ENCODE measurements around the gene OTX1. TPM values are rescaled to one million over a fixed set of nuclear protein-coding genes. Genes with fewer than 3 reads are reported as not detected.
"Not testable (repeated sequence)": the region's sequence is repeated elsewhere in the genome, so short reads cannot be mapped to it uniquely, and the experiment has no call there.

OTX1 gene
- polyA plus RNA-seq, 1 of the 3 experiments (the other 2 are of a cell fraction) = 0.20 TPM

DNA sequence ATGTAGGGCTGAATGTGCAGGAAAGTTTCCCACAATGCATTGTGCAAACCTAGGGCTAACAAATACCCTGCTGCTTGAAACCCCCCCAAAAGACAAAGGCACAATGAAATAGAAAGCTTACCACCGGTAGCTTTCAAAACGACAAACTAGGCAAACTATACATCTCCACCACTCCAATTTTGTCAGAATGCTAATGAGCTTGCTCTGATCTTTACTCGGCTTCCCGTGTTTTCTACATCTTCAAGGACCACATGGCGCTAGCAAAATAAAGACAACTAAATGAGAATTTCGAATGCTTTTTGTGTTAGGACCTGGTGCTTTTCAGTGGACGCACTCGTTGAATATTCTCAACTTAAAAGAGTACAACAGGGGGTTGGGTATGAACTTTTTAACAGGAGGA, 37.2 kb upstream of the OTX1 start (continued):
- TF ChIP-seq, protein P1, sequence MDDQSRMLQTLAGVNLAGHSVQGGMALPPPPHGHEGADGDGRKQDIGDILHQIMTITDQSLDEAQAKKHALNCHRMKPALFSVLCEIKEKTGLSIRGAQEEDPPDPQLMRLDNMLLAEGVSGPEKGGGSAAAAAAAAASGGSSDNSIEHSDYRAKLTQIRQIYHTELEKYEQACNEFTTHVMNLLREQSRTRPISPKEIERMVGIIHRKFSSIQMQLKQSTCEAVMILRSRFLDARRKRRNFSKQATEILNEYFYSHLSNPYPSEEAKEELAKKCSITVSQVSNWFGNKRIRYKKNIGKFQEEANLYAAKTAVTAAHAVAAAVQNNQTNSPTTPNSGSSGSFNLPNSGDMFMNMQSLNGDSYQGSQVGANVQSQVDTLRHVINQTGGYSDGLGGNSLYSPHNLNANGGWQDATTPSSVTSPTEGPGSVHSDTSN (IDR thresholded peaks at IDR 0.05) = no peak
- TF ChIP-seq YY1 (IDR thresholded peaks at IDR 0.05; ENCODE audit: low read depth) = no peak
- no peak for TF ChIP-seq MXI1 (IDR thresholded peaks at IDR 0.05; ENCODE audit: low read depth, low read length)
- no peak for TF ChIP-seq CHD2 (IDR thresholded peaks at IDR 0.05; ENCODE audit: low read length, partially characterized antibody)
- TF ChIP-seq MEF2A (IDR thresholded peaks at IDR 0.05; ENCODE audit: borderline replicate concordance, low read depth) = no peak
- no peak for TF ChIP-seq EP300 (IDR thresholded peaks at IDR 0.05; ENCODE audit: borderline replicate concordance in 1 of 2, low read depth in 1 of 2, low read length in 1 of 2)

GRCh38 chr2:63015389-63015788, 35.2 kb upstream of the OTX1 start:
- Histone ChIP-seq H3K4me2 (no peak overlapping the region), H3K27me3 (ENCODE audit: insufficient read depth) (no peaks in the 10 kb centered on the region), H3F3A (replicated peaks; ENCODE audit: insufficient read depth) (peaks cover 13% of the 10 kb centered on the region), H3K4me3 (ENCODE audit: low read depth in 2 of 2, low read length in 1 of 2) (no peak overlapping the region), H3K27ac (ENCODE audit: low read depth in 2 of 2, low read length in 1 of 2) (no peak overlapping the region), H3K9me2 (no peaks in the 10 kb centered on the region), H3K36me3 (replicated peaks in 1 of 2; ENCODE audit: control insufficient read depth in 1 of 2, insufficient read depth in 2 of 2, low read length in 1 of 2) (peaks cover 34 to 38% of the 10 kb centered on the region in 2 experiments), H3K4me1 (ENCODE audit: control insufficient read depth in 1 of 2, insufficient read depth in 2 of 2, low read depth in 1 of 2, low read length in 1 of 2) (no peaks in the 10 kb centered on the region), H3K9me3 (no peaks in the 10 kb centered on the region), H2AFZ (ENCODE audit: low read depth) (no peak overlapping the region), H3K79me2 (ENCODE audit: insufficient read depth) (no peaks in the 10 kb centered on the region), H4K20me1 (ENCODE audit: insufficient read depth) (no peaks in the 10 kb centered on the region), H3K9ac (no peak overlapping the region)
- 98% methylated on average over 3 of the region's 3 CpGs for WGBS (ENCODE audit: low lambda C conversion rate)
- TF ChIP-seq IRF3 (IDR thresholded peaks at IDR 0.05; ENCODE audit: low read depth, low read length) (no peak), FOSL2 (IDR thresholded peaks at IDR 0.05; ENCODE audit: borderline replicate concordance, low read depth) (no peak), RAD21 (IDR thresholded peaks at IDR 0.05; ENCODE audit: low read length) (no peak), GABPA (IDR thresholded peaks at IDR 0.05; ENCODE audit: low read depth) (no peak), FOXM1 (IDR thresholded peaks at IDR 0.05; ENCODE audit: low read depth) (no peak), RXRA (IDR thresholded peaks at IDR 0.05; ENCODE audit: borderline replicate concordance, low read depth) (no peak), MEF2A (IDR thresholded peaks at IDR 0.05; ENCODE audit: borderline replicate concordance, low read depth) (no peak), TEAD4 (IDR thresholded peaks at IDR 0.05; ENCODE audit: borderline replicate concordance, insufficient read depth) (no peak)
- DNase-seq = no peak
- ChIA-PET POLR2A (no interaction called here), CTCF (no interaction called here)

DNA sequence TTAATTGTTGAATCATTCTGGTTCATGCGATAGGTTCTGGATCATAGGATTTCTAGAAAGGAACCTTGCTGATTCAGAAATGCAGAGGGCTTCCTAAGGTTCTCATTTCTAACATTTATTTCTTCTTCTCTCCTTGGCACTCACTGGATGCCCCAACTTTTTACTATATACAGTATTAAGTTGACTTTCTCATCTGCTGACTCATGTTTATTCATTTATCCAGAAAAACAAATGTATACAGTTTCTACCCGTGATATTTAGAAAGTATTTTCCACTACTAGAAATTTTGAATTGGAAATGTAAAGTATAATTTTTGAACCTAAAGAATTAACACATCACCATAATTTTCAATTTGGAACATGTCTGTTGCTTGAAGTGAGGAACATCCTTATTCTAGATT, 32.2 kb upstream of the OTX1 start:
- Histone ChIP-seq H3K4me3 (ENCODE audit: low read depth in 2 of 2, low read length in 1 of 2) (no peak overlapping the region), H3K4me1 (ENCODE audit: control insufficient read depth in 1 of 2, insufficient read depth in 2 of 2, low read depth in 1 of 2, low read length in 1 of 2) (no peaks in the 10 kb centered on the region), H3K27me3 (ENCODE audit: insufficient read depth) (no peaks in the 10 kb centered on the region), H3F3A (replicated peaks; ENCODE audit: insufficient read depth) (peaks cover 15% of the 10 kb centered on the region), H3K9ac (no peak overlapping the region), H3K9me3 (no peaks in the 10 kb centered on the region), H4K20me1 (ENCODE audit: insufficient read depth) (no peaks in the 10 kb centered on the region), H3K79me2 (ENCODE audit: insufficient read depth) (no peaks in the 10 kb centered on the region), H3K9me2 (no peaks in the 10 kb centered on the region), H3K27ac (ENCODE audit: low read depth in 2 of 2, low read length in 1 of 2) (no peak overlapping the region), H3K4me2 (no peak overlapping the region), H3K36me3 (replicated peaks in 1 of 2; ENCODE audit: control insufficient read depth in 1 of 2, insufficient read depth in 2 of 2, low read length in 1 of 2) (peaks cover 14 to 26% of the 10 kb centered on the region in 2 experiments), H2AFZ (ENCODE audit: low read depth) (no peak overlapping the region)
- no peak for TF ChIP-seq EP300 (IDR thresholded peaks at IDR 0.05; ENCODE audit: borderline replicate concordance in 1 of 2, low read depth in 1 of 2, low read length in 1 of 2)
- POLR2A ChIA-PET = no interaction called here
- CTCF ChIA-PET = no interaction called here
- no peak for DNase-seq
- 91% methylated on average over 2 of the region's 2 CpGs for WGBS (ENCODE audit: low lambda C conversion rate)

- CTCF ChIA-PET; H3K9me2 ChIP-seq; DNase-seq; H3K27ac ChIP-seq (ENCODE audit: low read depth in 2 of 2, low read length in 1 of 2); H3K4me3 ChIP-seq (ENCODE audit: low read depth in 2 of 2, low read length in 1 of 2); H2AFZ ChIP-seq (ENCODE audit: low read depth); H3K9ac ChIP-seq; H3K4me2 ChIP-seq; H3K27me3 ChIP-seq (ENCODE audit: insufficient read depth); H3K9me3 ChIP-seq; POLR2A ChIA-PET; H3K79me2 ChIP-seq (ENCODE audit: insufficient read depth); H3K4me1 ChIP-seq (ENCODE audit: control insufficient read depth in 1 of 2, insufficient read depth in 2 of 2, low read depth in 1 of 2, low read length in 1 of 2); H4K20me1 ChIP-seq (ENCODE audit: insufficient read depth): not testable (repeated sequence)
- peaks cover 12% of the 10 kb centered on the region for H3F3A ChIP-seq (replicated peaks; ENCODE audit: insufficient read depth)
- 97% methylated on average over 8 of the region's 8 CpGs for WGBS (ENCODE audit: low lambda C conversion rate)
- peaks cover 7 to 23% of the 10 kb centered on the region in 2 experiments for H3K36me3 ChIP-seq (replicated peaks in 1 of 2; ENCODE audit: control insufficient read depth in 1 of 2, insufficient read depth in 2 of 2, low read length in 1 of 2)
Measured at GRCh38 chr2:63019686-63020085, 30.9 kb upstream of the OTX1 start.
